Astrocyte (in vitro differentiated cells and primary cell): ENCODE results near the gene OSBPL9. TPM values are rescaled to one million over a fixed set of nuclear protein-coding genes. Genes with fewer than 3 reads are reported as not detected.

Experiments
- DNase-seq: peaks from one replicate; pipeline ENCODE4 v3.0.0-alpha.2; 2010; ENCODE audit warnings: low read depth
- FAIRE-seq: peaks from 2 replicates; lab custom pipeline; 2011; peaks lifted over from hg19 to GRCh38; lab: Jason Lieb, UNC
- H2AFZ ChIP-seq: 2 replicates; pipeline ENCODE4 v1.6.0; 2012; ENCODE audit warnings: low read depth, low read length, inconsistent platforms
- H3K27ac ChIP-seq: 2 replicates; pipeline ENCODE4 v1.5.1; 2011; ENCODE audit warnings: low read depth, low read length, inconsistent platforms
- H3K27me3 ChIP-seq: 2 replicates; pipeline ENCODE4 v1.6.0; 2011; ENCODE audit warnings: low read length, inconsistent platforms; ENCODE audit not compliant: insufficient read depth
- H3K36me3 ChIP-seq: 2 replicates; pipeline ENCODE4 v1.5.1; 2011; ENCODE audit warnings: low read length, inconsistent platforms; ENCODE audit not compliant: insufficient read depth
- H3K4me1 ChIP-seq: 2 replicates; pipeline ENCODE4 v1.5.1; 2011; ENCODE audit warnings: low read length, inconsistent platforms; ENCODE audit not compliant: insufficient read depth
- H3K4me2 ChIP-seq: 2 replicates; pipeline ENCODE4 v1.6.0; 2012; ENCODE audit warnings: low read length, inconsistent platforms
- H3K4me3 ChIP-seq: 2 replicates; pipeline ENCODE4 v1.5.1; 2011; ENCODE audit warnings: low read depth, mild to moderate bottlenecking, low read length, inconsistent platforms; ENCODE audit not compliant: insufficient read depth
- H3K79me2 ChIP-seq: 2 replicates; pipeline ENCODE4 v1.6.0; 2012; ENCODE audit warnings: mild to moderate bottlenecking, low read length, inconsistent platforms; ENCODE audit not compliant: insufficient read depth
- H3K9ac ChIP-seq: 2 replicates; pipeline ENCODE4 v1.6.0; 2012; ENCODE audit warnings: mild to moderate bottlenecking, low read length, inconsistent platforms
- H3K9me3 ChIP-seq: 2 replicates; pipeline ENCODE4 v1.5.1; 2012; ENCODE audit warnings: low read depth, mild to moderate bottlenecking, low read length, inconsistent platforms; ENCODE audit not compliant: insufficient read depth
- H4K20me1 ChIP-seq: 2 replicates; pipeline ENCODE4 v1.6.0; 2012; ENCODE audit warnings: low read length, inconsistent platforms; ENCODE audit not compliant: insufficient read depth
- H3K27ac Mint-ChIP-seq: one replicate; pipeline ENCODE4 v1.8.0; 2021; ENCODE audit warnings: mild to moderate bottlenecking, mixed read lengths; ENCODE audit not compliant: unreplicated experiment
- H3K27me3 Mint-ChIP-seq: one replicate; pipeline ENCODE4 v1.8.0; 2021; ENCODE audit warnings: low read depth, mixed read lengths; ENCODE audit not compliant: unreplicated experiment
- H3K36me3 Mint-ChIP-seq: one replicate; pipeline ENCODE4 v1.8.0; 2021; ENCODE audit warnings: low read depth, mixed read lengths; ENCODE audit not compliant: unreplicated experiment
- H3K4me1 Mint-ChIP-seq: one replicate; pipeline ENCODE4 v1.8.0; 2021; ENCODE audit warnings: low read depth, mixed read lengths; ENCODE audit not compliant: unreplicated experiment
- H3K4me3 Mint-ChIP-seq: one replicate; pipeline ENCODE4 v1.8.0; 2021; ENCODE audit warnings: mild to moderate bottlenecking, moderate library complexity, mixed read lengths; ENCODE audit not compliant: unreplicated experiment
- H3K9me3 Mint-ChIP-seq: one replicate; pipeline ENCODE4 v1.8.0; 2021; ENCODE audit warnings: mild to moderate bottlenecking, mixed read lengths; ENCODE audit not compliant: unreplicated experiment
- EZH2 ChIP-seq: IDR thresholded peaks from 2 replicates; pipeline ENCODE4 v1.6.1; 2012; ENCODE audit warnings: mild to moderate bottlenecking, low read length, inconsistent platforms; ENCODE audit not compliant: insufficient read depth
- total RNA-seq: library from RNA; stranded (reverse); gene quantifications from 2 replicates; pipeline ENCODE4 v1.2.1, GENCODE V29; 2021
- TF ChIP-seq, protein P1 (sequence below): IDR thresholded peaks from 2 replicates; pipeline ENCODE4 v1.5.1; 2011; ENCODE audit warnings: low read depth, mild to moderate bottlenecking, inconsistent platforms, low read length, moderate library complexity; ENCODE audit not compliant: insufficient read depth

The OSBPL9 gene
- total RNA-seq, 1 donor from 2014 or later = 117 TPM

GRCh38 chr1:51712590-51712989 is 95.7 kb downstream of the OSBPL9 start:
- Histone ChIP-seq H3K4me3 (no peak overlapping the region), H3K27ac (no peak overlapping the region), H3K79me2 (peaks cover 17% of the 10 kb centered on the region), H3K9ac (no peak overlapping the region), H3K27me3 (no peaks in the 10 kb centered on the region), H3K4me1 (no peaks in the 10 kb centered on the region), H3K36me3 (no peaks in the 10 kb centered on the region), H4K20me1 (peaks cover 10% of the 10 kb centered on the region), H3K4me2 (no peak overlapping the region), H3K9me3 (no peaks in the 10 kb centered on the region), H2AFZ (no peak overlapping the region)
- Mint-ChIP-seq H3K9me3 (peaks cover 6% of the 10 kb centered on the region), H3K27me3 (no peaks in the 10 kb centered on the region), H3K36me3 (peaks cover 4% of the 10 kb centered on the region), H3K4me1 (no peaks in the 10 kb centered on the region), H3K27ac (no peak overlapping the region), H3K4me3 (no peak overlapping the region)
- FAIRE-seq = no peak
- TF ChIP-seq, protein P1, sequence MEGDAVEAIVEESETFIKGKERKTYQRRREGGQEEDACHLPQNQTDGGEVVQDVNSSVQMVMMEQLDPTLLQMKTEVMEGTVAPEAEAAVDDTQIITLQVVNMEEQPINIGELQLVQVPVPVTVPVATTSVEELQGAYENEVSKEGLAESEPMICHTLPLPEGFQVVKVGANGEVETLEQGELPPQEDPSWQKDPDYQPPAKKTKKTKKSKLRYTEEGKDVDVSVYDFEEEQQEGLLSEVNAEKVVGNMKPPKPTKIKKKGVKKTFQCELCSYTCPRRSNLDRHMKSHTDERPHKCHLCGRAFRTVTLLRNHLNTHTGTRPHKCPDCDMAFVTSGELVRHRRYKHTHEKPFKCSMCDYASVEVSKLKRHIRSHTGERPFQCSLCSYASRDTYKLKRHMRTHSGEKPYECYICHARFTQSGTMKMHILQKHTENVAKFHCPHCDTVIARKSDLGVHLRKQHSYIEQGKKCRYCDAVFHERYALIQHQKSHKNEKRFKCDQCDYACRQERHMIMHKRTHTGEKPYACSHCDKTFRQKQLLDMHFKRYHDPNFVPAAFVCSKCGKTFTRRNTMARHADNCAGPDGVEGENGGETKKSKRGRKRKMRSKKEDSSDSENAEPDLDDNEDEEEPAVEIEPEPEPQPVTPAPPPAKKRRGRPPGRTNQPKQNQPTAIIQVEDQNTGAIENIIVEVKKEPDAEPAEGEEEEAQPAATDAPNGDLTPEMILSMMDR = no peak
- TF ChIP-seq EZH2 = no peak
- DNase-seq = no peak

GRCh38 chr1:51714374-51715019 is 97.6 kb downstream of the OSBPL9 start:
- Mint-ChIP-seq H3K27ac (no peak overlapping the region), H3K4me1 (no peaks in the 10 kb centered on the region), H3K27me3 (no peaks in the 10 kb centered on the region), H3K4me3 (no peak overlapping the region), H3K36me3 (peaks cover 10% of the 10 kb centered on the region), H3K9me3 (peaks cover 7% of the 10 kb centered on the region)
- FAIRE-seq = peak; percentile 23
- H3K79me2 ChIP-seq = peaks cover 6% of the 10 kb centered on the region
- no peak overlapping the region for H3K4me3 ChIP-seq
- TF ChIP-seq EZH2 = no peak
- TF ChIP-seq, protein P1 = no peak
- H4K20me1 ChIP-seq = peaks cover 5% of the 10 kb centered on the region
- H3K4me2 ChIP-seq = no peak overlapping the region
- H3K27me3 ChIP-seq = no peaks in the 10 kb centered on the region
- H3K4me1 ChIP-seq = no peaks in the 10 kb centered on the region
- DNase-seq = no peak
- no peak overlapping the region for H2AFZ ChIP-seq
- no peak overlapping the region for H3K27ac ChIP-seq
- H3K9ac ChIP-seq = no peak overlapping the region
- H3K36me3 ChIP-seq = no peaks in the 10 kb centered on the region
- H3K9me3 ChIP-seq = no peaks in the 10 kb centered on the region

GRCh38 chr1:51715369-51715768 is 98.5 kb downstream of the OSBPL9 start:
- TF ChIP-seq EZH2 = no peak
- TF ChIP-seq, protein P1 = no peak
- Mint-ChIP-seq H3K27me3 (no peaks in the 10 kb centered on the region), H3K4me1 (no peaks in the 10 kb centered on the region), H3K27ac (no peak overlapping the region), H3K9me3 (peaks cover 7% of the 10 kb centered on the region), H3K4me3 (no peak overlapping the region), H3K36me3 (peaks cover 10% of the 10 kb centered on the region)
- no peaks in the 10 kb centered on the region for H4K20me1 ChIP-seq
- no peak overlapping the region for H3K4me2 ChIP-seq
- DNase-seq = no peak
- no peaks in the 10 kb centered on the region for H3K27me3 ChIP-seq
- H3K9ac ChIP-seq = no peak overlapping the region
- no peak for FAIRE-seq
- H3K9me3 ChIP-seq = no peaks in the 10 kb centered on the region
- H3K36me3 ChIP-seq = no peaks in the 10 kb centered on the region
- H3K79me2 ChIP-seq = no peaks in the 10 kb centered on the region
- no peaks in the 10 kb centered on the region for H3K4me1 ChIP-seq
- no peak overlapping the region for H3K4me3 ChIP-seq
- H3K27ac ChIP-seq = no peak overlapping the region
- no peak overlapping the region for H2AFZ ChIP-seq
